ENCODE measurements around the gene AAK1.
A peak's percentile ranks its signal among the peaks of the same experiment; 100 is the strongest.
"Not testable (repeated sequence)": the region's sequence is repeated elsewhere in the genome, so short reads cannot be mapped to it uniquely, and the experiment has no call there.

The AAK1 gene

GRCh38 chr2:69643602-69644505 is at the start of gene AAK1:
Gene AAK1 (minus strand): TSS chr2:69643739. CDS start chr2:69643040, 699 bp downstream.
- peak; percentile 84 to 89 for DNase-seq

GRCh38 chr2:69692424-69692823 is 48.9 kb upstream of the AAK1 start:
- DNase-seq, result no peak

GRCh38 chr2:69689969-69690368 is 46.4 kb upstream of the AAK1 start:
- DNase-seq, result no peak

GRCh38 chr2:69689466-69689865 is 45.9 kb upstream of the AAK1 start:
- no peak for DNase-seq

- no peak for DNase-seq
These were observed 44.6 kb upstream of the AAK1 start for GRCh38 chr2:69687971-69688611.

- no peak for DNase-seq
These were observed 43.3 kb upstream of the AAK1 start for GRCh38 chr2:69686813-69687212.

- no peak for DNase-seq
These were observed 41.9 kb upstream of the AAK1 start for GRCh38 chr2:69685321-69686048.

GRCh38 chr2:69683170-69683971 is 39.8 kb upstream of the AAK1 start:
- no peak for DNase-seq

- DNase-seq, result no peak
These were observed 39.0 kb upstream of the AAK1 start for GRCh38 chr2:69682525-69682924.

- no peak for DNase-seq
These were observed 36.6 kb upstream of the AAK1 start for GRCh38 chr2:69680001-69680675.

- DNase-seq, result no peak
These were observed 34.4 kb upstream of the AAK1 start for GRCh38 chr2:69677914-69678313.

GRCh38 chr2:69676146-69676545 is 32.6 kb upstream of the AAK1 start:
- DNase-seq, result no peak

GRCh38 chr2:69674316-69674670 is 30.8 kb upstream of the AAK1 start:
- DNase-seq, result no peak

GRCh38 chr2:69673098-69673497 is 29.6 kb upstream of the AAK1 start:
- DNase-seq, result not testable (repeated sequence)

GRCh38 chr2:69669666-69670065 is 26.1 kb upstream of the AAK1 start:
- DNase-seq, result no peak

- DNase-seq, result no peak
These were observed 25.1 kb upstream of the AAK1 start for GRCh38 chr2:69668598-69668997.

- no peak for DNase-seq
These were observed 24.4 kb upstream of the AAK1 start for GRCh38 chr2:69667805-69668382.

- no peak for DNase-seq
These were observed 21.6 kb upstream of the AAK1 start for GRCh38 chr2:69665152-69665551.

GRCh38 chr2:69663860-69664259 is 20.3 kb upstream of the AAK1 start:
- no peak for DNase-seq

- not testable (repeated sequence) for DNase-seq
These were observed 19.0 kb upstream of the AAK1 start for GRCh38 chr2:69662547-69662946.

GRCh38 chr2:69660637-69661036 is 17.1 kb upstream of the AAK1 start:
- DNase-seq, result no peak
